ENCODE data around the gene KRTAP1-5.
"Not testable (repeated sequence)": the region's sequence is repeated elsewhere in the genome, so short reads cannot be mapped to it uniquely, and the experiment has no call there.

KRTAP1-5 gene, protein sequence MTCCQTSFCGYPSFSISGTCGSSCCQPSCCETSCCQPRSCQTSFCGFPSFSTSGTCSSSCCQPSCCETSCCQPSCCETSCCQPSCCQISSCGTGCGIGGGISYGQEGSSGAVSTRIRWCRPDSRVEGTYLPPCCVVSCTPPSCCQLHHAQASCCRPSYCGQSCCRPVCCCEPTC

DNA sequence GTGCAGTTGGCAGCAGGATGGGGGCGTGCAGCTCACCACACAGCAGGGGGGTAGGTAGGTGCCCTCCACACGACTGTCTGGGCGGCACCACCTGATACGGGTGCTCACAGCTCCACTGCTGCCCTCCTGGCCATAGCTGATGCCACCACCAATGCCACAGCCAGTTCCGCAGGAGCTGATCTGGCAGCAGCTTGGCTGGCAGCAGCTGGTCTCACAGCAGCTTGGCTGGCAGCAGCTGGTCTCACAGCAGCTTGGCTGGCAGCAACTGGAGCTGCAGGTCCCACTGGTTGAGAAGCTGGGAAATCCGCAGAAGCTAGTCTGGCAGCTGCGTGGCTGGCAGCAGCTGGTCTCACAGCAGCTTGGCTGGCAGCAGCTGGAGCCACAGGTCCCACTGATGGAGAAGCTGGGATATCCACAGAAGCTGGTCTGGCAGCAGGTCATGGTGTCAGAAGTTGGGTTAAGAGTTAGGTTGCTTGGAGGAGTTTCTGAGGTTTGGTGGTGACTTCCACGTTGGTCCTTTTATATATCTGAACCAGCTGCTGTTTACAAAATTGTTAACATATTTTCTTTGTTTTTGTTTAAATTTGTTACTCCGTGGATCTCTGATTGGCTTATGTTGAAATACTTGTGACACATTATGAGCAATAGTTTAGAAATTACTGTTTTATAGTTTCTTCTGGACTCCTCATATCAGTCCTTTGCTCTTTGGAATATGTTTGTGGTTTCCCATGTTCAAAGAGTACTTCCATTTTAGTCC lies at the start of gene KRTAP1-5:
TSS of gene KRTAP1-5 (minus strand) at position 494 of the 757 bp plus-strand sequence. CDS start at position 441, 53 bp downstream.
- DNase-seq (ENCODE audit: low spot score): no peak

DNA sequence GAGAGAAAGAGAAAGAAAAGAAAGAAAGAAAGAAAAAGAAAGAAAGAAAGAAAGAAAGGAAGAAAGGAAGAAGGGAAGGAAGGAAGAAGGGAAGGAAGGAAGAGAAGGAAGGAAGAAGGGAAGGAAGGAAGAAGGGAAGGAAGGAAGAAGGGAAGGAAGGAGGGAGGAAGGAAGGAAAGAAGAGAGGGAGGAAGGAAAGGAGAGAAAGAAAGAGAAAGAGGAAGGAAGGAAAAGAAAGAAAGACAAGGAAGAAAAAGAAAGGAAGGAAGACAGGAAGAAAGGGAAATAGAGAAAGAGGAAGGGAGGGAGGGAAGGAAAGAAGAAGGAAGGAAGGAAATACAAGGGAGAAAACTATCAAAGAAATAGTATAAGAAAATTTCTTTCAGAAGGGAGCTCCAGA lies 49.8 kb upstream of the KRTAP1-5 start:
- DNase-seq (ENCODE audit: low spot score): no peak

DNA sequence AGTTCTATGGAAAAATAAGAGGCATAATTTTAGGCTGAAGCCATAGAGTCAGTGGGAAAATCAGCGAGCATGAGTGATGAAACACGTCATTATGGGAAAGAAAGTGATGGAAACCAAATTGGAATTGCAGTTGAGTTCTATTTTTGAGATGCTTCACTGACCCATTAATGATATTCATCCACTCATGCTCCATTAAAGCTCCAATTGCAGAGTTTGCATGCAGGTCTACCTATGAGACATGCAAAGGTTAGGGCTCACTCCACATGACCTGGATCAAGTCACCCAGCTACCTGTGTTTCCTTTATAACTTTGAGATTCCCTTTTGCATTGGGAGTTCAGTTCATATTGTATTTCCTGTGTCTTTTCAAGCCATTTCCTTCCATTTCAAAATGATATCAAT lies 46.7 kb upstream of the KRTAP1-5 start:
- DNase-seq (ENCODE audit: low spot score): no peak

DNA sequence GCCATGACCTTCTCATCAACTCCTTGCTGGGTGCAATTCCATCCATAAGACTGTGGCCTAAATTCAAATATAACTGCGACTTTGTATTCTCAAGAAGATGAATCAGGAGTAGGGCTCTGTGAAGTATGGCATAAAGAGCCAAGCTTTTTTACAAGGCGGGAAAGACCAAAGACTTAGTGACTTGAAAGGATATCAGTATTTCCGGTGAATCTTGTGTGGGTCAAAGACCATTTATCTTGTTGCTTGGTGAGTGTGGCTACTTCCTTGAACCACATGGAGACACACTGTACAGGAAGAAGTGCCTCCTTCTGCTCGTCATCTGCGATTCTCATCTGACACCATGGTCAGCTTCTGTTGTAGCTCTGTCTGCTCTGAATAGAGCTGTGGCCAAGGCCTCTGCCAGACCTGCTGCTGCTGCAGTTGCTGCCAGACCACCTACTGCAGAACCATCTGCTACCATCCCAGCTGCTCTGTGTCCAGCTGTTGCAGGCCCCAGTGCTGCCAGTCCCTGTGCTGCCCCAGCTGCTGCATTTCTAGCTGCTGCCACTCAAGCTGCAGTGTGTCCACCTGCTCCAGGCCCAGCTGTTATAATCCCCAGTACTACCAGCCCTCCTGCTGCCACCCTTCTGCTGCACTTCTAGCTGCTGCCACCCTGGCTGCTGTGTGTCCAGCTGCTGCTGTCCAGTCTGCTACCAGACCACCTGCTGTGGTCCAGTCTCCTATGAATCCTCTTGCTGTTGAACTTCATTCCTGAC lies 44.8 kb upstream of the KRTAP1-5 start:
- DNase-seq (ENCODE audit: low spot score): no peak

DNA sequence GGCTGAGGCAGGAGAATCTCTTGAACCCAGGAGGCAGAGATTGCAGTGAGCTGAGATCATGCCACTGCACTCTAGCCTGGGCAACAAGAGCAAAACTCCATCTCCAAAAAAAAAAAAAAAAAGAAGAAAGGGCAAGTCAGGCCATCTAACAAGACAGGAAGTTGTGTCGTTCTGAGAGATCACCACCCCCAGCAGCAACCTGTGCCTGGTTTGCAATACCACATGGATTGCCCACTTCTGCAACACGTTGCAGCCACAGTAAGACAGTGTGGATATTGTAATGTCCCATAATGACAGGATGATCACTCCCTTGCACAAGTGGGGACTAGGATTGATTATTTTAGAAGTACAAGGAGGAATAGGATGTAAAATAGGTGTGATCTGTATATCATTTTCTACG lies 42.0 kb upstream of the KRTAP1-5 start:
- no peak for DNase-seq (ENCODE audit: low spot score)

DNA sequence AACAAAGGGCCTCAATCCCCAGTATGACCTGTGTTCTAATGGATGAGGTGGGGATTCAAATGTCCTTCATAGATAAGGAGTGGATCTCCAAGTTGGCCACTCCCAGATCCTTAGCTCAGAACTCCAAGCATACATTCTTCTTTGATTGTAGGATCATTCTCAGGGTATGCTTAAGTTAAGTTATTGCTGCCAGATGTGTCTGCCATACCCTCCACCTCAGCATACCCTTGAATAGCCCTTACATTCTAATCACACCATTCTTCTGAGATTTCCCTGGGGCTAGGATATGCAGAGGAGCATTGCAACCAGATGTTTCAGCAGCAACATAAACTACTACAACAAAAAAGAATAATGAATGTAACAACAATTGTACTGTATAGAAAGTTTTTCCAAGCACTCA lies 40.3 kb upstream of the KRTAP1-5 start:
- no peak for DNase-seq (ENCODE audit: low spot score)

DNA sequence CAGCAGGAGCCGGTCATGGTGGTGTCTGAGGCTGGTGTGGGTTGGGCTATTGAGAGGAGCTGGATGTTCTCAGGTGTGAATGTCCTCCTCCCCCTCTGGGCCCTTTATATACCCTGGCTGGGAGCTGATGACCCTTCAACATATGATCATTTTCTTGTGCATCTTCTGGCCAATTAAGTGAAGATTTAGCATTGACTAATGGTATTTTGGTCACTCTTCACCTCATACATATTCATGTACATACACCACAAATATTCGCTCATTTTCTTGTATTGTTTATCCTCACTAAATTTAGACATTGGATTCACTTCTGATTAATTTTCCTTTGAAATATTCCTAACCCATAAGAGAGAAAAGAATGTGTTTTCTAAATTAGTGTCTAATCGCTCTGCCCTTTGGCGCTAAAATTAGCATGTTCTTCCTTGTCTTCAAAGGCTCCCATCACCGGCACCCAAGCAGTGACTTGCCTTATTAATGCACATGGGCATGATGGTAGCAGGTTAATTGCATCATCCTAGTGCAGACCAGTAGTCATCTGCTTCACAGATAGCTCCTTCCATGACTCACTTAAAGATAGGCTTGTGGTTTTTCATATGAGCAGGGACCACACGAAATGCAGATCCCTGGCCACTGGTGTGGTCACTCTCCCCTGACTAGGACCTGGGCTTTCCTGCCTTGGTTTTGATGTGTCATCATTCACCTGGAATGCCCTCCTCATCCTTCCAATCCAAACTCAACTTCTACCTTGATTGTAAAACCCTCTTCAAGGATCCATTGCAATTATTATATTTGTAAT lies 39.0 kb upstream of the KRTAP1-5 start, which contains the start of gene KRTAP2-4:
TSS of gene KRTAP2-4 (minus strand) at position 51 of the 796 bp plus-strand sequence. CDS start at position 17, 34 bp downstream.
- no peak for DNase-seq (ENCODE audit: low spot score)

DNA sequence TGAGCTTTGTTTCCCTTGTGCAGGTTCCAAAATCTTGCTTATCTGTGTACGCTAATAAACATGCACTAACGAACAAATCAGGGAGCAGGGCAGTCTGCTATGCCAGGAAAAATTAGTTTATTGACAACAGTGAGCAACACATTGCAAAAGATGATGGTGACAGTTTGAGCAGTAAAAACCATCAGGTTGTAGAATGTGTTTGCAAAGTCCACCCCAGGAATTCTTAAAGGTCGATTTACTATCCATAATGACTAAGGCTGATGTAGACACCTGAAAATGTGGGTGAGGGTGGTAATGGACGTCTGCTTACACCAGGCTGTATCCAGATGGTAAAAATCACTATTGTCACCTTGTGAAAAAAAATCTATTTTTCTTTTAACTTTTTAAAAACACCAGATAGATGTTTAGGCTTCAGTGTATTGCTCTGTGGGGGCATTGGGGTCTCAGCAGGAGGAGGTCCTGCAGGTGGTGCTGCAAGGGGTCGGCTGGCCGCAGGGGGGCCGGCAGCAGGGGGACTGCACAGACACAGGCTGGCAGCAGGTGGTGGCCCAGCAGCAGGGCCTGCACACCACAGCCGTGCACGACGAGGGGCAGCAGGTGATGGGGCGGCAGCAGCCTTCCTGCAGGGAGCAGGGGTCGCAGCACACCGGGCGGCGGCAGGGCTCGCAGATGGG lies 38.1 kb upstream of the KRTAP1-5 start:
- not testable (repeated sequence) for DNase-seq (ENCODE audit: low spot score)

DNA sequence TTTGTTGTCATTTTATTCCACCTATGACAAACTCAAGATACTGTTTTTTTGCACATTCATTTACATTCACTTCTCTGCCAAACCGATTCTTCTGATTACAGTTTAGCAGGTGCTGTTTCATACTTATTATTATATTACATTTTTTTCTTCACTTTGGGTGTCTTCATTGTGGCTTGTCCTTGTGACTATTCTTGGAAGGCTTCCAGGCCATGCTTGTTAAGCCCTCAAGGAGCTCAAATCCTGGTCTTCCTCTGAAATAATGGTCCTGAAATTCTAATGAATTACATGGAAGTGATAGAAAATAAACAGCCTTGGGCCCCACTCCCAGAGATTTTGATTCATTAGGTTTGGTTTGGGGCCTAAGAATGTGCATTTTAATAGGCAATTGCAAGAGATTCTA lies 37.3 kb upstream of the KRTAP1-5 start:
- no peak for DNase-seq (ENCODE audit: low spot score)

DNA sequence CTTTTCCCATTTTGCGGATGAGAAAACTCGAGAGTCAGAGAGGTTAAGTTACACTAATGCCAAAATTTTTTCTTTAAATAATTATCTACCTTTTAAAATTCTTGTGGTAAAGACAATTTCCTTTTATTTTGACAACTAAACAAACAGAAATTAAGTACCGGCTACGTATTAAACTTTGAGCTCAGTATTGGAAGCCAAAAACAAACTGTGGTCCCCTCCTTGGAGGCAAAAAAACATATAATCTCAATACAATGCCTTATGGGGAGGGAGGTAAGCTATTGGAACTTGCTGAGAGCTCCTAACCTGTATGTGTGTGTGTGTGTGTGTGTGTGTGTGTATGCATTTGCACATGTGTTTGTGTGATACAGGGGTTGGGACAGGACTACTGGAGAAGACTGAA lies 36.4 kb upstream of the KRTAP1-5 start:
- no peak for DNase-seq (ENCODE audit: low spot score)

DNA sequence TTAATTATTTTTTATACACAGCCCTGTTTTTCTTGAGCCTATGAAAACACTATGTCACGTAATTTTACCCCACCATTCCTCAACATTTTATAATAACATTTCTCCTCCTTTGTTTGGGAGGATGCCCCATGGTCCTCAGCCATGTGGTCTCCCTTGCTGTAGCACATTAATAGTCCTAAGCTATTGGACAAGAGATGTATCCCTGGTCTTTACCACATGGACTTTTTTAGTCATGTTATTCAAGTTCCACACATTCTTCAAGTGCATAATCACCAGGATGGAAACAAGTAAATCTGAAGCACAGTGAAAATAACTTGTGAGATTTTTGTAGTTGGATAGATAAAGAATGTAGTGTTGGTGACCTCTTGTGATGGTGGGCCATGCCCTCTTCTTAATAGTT lies 35.0 kb upstream of the KRTAP1-5 start:
- DNase-seq (ENCODE audit: low spot score): no peak

DNA sequence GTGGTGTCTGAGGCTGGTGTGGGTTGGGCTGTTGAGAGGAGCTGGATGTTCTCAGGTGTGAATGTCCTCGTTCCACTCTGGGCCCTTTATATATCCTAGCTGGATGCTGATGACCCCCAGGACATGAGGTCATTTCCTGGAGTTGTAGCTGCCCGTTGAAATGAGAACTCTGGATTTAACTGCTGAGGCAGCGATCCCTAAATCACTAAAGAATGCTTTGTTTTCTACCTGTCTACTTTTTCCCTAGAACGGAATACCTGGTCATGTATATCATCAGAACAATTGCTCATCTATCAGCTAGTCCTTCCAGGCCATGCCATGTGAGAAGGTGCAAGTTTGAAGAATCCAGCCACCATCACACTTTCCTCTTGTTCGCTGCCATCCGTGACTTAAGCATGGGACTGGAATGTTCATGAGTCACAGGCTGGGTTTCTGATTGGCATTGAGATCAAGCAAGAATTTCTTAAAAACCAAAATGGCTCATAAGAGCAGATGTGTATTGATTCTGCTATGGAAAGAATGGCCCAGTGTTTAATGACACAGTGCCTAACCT lies 33.1 kb upstream of the KRTAP1-5 start, which contains the start of gene KRTAP2-3:
TSS of gene KRTAP2-3 (minus strand) at position 63 of the 553 bp plus-strand sequence. CDS start 64 bp downstream, outside the sequence.
- peak; percentile 25 for DNase-seq (ENCODE audit: low spot score)

DNA sequence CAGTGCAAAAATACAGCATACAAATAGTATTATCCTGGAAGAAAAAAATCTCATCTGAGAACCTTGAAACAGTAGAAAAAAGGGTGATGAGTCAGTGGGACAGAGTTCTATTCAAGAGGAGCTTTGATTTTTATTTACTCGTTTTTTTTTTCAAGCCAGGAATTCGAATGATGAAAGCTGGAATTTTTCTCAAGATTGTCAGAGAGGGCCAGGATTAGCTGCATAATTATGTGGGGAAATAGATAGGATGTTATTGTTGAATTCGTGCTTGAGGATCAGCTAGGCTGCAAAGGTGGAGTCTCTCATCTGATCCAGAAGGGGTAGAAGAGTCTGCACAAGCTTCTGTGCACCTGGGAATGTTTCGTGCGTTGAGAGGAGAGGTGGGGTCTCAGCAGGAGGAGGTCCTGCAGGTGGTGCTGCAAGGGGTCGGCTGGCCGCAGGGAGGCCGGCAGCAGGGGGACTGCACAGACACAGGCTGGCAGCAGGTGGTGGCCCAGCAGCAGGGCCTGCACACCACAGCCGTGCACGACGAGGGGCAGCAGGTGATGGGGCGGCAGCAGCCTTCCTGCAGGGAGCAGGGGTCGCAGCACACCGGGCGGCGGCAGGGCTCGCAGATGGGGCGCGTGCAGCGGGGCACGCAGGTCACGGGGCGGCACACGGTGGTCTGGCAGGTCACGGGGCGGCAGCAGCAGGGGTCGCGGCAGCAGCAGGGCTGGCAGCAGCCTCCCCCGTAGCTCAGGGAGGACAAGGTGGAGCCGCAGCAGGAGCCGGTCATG lies 32.5 kb upstream of the KRTAP1-5 start:
- not testable (repeated sequence) for DNase-seq (ENCODE audit: low spot score)

DNA sequence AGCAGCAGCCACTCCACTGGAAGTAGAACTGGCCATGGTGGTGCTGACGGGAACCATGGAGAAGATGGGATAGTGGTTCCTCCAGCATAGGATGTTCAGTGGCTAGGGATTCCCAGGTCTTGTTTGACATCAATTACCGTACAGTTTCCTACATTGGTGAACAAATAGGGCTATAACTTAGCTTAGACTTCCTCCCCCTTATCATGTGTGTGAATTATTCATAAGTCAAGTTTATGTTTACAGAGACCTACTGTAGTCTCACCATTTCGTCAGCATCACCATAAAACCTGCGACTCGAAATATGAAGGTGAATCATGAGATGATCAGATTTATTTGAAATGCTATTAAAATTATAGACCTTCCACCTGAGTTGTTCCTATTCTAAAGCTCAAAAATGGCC lies 31.7 kb upstream of the KRTAP1-5 start:
- DNase-seq (ENCODE audit: low spot score): no peak

DNA sequence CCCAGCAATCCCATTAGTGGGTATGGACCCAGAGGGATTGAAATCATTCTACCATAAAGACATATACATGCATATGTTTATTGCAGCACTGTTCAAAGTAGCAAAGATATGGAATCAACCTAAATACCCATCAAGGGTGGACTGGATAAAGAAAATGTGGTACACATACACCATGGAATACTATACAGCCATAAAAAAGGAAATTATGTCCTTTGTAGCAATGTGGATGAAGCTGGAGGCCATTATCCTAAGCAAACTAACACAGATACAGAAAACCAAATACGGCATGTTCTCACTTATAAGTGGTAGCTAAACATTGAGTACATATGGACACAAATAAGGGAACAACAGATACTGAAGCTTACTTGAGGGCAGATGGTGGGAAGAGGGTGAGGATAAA lies 30.5 kb upstream of the KRTAP1-5 start:
- no peak for DNase-seq (ENCODE audit: low spot score)

DNA sequence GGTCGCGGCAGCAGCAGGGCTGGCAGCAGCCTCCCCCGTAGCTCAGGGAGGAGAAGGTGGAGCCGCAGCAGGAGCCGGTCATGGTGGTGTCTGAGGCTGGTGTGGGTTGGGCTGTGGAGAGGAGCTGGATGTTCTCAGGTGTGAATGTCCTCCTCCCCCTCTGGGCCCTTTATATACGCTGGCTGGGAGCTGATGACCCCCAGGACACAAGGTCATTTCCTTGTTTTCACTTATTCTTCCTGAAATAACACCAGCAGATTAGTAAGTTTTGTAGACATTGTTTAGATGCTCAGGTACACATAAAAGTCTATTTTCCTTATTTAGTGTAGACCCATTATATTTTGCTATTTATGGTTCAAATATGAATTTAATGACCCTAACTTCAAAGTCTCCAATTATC lies 28.1 kb upstream of the KRTAP1-5 start, which contains the start of gene KRTAP2-2:
TSS of gene KRTAP2-2 (minus strand) at position 101 of the 400 bp plus-strand sequence. CDS start at position 82, 19 bp downstream.
- DNase-seq (ENCODE audit: low spot score): not testable (repeated sequence)

DNA sequence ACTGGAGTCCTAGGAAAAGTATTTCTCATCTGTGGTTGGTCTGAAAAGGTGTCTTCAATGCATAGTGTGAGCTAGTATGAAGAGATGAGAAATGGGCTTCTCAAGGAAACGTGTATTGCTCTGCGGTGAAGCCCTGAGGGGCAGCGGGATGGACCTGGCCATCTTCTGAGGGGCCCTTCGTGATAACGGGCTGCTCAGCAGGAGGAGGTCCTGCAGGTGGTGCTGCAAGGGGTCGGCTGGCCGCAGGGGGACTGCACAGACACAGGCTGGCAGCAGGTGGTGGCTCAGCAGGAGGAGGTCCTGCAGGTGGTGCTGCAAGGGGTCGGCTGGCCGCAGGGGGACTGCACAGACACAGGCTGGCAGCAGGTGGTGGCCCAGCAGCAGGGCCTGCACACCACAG lies 27.5 kb upstream of the KRTAP1-5 start:
- DNase-seq (ENCODE audit: low spot score): not testable (repeated sequence)

DNA sequence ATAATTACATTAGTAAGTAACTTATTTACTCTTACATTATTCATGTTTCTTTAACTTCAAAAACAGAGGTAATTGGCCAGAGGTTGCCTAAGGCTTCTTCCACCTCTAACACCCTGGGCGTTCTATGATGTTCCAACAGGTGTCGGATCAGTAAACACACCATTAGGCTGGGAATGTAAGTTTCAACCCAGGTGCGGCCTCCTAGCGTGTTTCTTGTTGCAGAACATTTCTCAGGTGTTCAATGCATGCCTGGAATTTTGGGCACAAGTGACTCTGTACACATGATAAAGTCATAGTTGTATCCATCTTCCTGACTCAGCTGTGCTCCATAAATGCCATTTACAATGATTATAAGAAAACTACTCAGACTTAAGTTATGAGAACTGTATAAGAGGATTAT lies 27.0 kb upstream of the KRTAP1-5 start:
- no peak for DNase-seq (ENCODE audit: low spot score)

DNA sequence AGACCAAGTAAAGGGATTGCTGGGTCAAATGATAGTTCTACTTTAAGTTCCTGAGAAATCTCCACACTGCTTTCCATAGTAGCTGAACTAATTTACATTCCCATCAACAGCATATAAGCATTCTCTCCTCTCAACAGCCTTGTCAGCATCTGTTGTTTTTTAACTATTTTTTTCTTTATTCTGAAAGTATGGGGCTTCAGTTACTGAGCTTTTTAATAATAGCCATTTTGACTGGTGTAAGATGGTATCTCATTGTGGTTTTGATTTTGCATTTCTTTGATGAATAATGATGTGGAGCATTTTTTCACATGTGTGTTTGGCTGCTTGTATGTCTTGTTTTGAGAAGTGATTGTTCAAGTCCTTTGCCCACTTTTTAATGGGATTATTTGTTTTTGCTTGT lies 25.6 kb upstream of the KRTAP1-5 start:
- no peak for DNase-seq (ENCODE audit: low spot score)

DNA sequence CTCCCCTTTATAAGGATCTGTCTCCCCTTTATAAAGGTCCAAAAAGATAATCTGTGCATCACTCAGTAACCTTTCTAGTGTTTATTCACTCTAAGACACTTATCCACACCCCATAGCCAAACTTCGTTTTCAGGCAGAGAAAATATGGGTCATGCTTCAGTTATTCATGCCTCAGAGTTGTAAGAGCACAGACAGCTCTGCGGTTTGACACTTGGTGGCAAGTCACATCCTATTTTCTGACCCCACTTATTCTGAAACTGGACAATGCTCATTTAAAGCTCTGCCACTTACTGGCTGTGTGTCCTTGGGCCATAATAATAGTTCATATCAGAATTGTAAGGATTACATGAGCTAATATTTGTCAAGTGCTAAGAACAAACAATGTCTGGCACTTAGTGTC lies 22.1 kb upstream of the KRTAP1-5 start:
- DNase-seq (ENCODE audit: low spot score): no peak
